ENCODE results near the gene ZDHHC20.

ZDHHC20 gene, protein sequence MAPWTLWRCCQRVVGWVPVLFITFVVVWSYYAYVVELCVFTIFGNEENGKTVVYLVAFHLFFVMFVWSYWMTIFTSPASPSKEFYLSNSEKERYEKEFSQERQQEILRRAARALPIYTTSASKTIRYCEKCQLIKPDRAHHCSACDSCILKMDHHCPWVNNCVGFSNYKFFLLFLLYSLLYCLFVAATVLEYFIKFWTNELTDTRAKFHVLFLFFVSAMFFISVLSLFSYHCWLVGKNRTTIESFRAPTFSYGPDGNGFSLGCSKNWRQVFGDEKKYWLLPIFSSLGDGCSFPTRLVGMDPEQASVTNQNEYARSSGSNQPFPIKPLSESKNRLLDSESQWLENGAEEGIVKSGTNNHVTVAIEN

DNA sequence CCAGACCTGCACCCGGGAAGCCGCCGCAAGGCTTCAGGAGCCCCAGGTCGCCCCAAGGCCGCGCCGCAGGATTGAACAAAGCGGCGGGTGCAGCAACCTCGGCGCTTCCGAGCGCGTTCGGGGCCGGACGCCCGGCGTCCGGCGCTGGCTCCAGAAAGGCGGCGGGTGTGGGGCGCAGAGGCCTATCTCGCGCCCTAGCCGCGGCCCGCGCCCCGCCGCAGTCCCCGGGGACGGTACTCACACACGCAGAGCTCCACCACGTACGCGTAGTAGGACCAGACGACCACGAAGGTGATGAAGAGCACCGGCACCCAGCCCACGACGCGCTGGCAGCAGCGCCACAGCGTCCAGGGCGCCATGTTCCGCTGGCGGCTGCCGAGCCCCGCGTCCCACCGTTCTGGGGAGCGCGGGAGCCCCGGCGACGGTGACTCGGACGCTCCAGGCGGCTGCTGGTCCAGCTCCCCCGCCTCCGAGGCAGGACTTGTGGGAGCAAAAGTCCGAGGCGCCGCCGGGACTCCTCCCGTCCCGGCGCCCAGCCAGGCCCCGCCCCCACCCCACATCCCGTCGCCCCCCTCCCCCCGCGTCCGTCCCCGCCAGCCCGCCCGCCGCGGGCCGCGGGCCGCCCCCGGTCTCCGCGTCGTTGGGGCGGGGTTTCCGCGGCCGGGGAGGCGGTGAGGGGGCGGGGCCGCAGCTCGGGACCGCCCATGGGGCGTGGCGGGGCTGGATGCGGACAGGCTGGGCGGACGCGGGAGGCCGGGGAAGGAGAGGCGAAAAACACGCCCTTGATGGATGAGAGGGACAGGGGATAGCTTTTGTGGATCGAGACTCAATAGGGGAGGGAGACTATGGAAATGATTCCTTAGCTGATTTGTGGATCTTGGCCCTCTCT is at the start of gene ZDHHC20:
ZDHHC20 (minus strand) TSS at position 491 of the 889 bp plus-strand sequence; CDS start at position 359, 132 bp downstream.
- peak; percentile 59 for DNase-seq

- DNase-seq: no peak
Observed at GRCh38 chr13:21504379-21504778, 45.3 kb upstream of the ZDHHC20 start.

- DNase-seq: no peak
Observed at GRCh38 chr13:21501686-21502085, 42.6 kb upstream of the ZDHHC20 start.

DNA sequence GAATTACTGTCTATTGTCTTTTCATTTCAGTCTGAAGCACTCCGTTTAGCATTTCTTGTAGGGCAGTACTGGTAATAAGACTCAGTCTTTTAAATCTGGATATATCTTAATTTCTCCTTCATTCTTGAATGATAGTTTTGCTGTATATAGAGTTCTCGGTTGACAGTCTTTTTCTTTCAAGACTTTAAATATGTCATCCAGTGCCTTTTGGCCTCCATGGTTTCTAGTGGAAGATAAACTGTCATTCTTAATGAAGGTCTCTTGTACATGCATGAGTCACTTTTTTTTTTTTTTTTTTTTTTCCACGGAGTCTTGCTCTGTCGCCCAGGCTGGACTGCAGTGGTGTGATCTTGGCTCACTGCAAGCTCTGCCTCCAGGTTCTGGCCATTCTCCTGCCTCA is 27.2 kb upstream of the ZDHHC20 start:
- DNase-seq: no peak

GRCh38 chr13:21483748-21484147 is 24.6 kb upstream of the ZDHHC20 start:
- no peak for DNase-seq

GRCh38 chr13:21481359-21481758 is 22.3 kb upstream of the ZDHHC20 start:
- DNase-seq: no peak

- peak; percentile 39 for DNase-seq
Observed at GRCh38 chr13:21478881-21479808, 20.0 kb upstream of the ZDHHC20 start.

GRCh38 chr13:21476893-21477472 is 17.9 kb upstream of the ZDHHC20 start:
- peak; percentile 22 for DNase-seq

- no peak for DNase-seq
Observed at GRCh38 chr13:21475115-21475514, 16.0 kb upstream of the ZDHHC20 start.

DNA sequence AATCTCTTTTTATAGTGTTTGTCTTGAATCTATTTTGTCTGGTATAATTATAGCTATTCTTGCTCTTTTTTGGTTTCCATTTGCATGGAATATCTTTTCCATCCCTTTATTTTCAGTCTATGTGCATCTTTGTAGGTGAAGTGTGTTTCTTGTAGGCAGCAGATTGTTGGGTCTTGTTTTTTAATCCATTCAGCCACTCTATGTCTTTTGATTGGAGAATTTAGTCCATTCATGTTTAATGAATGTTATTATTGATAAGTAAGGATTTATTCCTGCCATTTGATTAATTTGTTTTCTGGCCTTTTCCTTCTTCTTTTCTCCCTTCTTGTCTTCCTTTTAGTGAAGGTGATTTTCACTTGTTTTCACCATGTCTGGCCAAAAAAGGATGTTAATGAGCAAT is 11.7 kb upstream of the ZDHHC20 start:
- DNase-seq: no peak

- DNase-seq: no peak
Observed at GRCh38 chr13:21466527-21466926, 7.4 kb upstream of the ZDHHC20 start.

- DNase-seq: no peak
Observed at GRCh38 chr13:21465710-21466160, 6.6 kb upstream of the ZDHHC20 start.

- no peak for DNase-seq
Observed at GRCh38 chr13:21463424-21463823, 4.3 kb upstream of the ZDHHC20 start.

DNA sequence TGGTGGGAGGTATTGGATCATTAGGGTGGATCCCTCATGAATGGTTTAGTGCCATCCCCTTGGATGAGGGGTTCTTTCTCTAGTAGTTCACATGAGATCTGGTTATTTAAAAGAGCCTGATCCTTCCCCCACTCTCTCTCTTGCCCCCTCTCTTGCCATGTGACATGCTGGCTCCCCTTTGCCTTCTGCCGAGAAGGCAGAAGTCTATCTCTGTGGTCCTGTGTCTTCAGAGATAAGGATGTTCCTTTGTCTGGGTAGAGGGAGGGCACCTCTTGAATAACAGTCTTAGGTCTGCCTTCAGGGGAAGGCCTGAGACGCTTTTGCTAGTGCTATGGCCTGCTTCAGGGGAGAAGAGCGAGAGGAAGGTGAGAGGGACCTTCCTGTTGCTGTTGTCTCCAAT is 2.0 kb upstream of the ZDHHC20 start:
- DNase-seq: no peak

DNA sequence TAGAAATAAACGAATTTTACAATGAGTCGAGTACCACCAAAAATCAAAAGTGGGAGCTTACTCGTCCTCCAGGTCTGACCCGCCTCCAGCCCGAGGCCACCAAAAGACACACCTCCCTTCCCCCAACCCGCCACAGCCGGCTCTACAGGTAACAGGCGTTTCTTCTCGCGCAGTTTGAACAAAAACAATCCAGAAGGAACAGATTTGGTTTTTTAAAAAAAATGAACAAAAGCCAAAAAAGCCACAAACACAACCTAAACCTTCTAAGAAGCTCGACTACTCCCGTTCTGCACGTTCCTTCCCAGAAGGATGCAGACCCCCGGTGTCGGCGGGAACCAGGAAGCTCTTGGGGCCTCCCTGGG is 671 bp downstream of the ZDHHC20 start:
- DNase-seq: no peak

DNA sequence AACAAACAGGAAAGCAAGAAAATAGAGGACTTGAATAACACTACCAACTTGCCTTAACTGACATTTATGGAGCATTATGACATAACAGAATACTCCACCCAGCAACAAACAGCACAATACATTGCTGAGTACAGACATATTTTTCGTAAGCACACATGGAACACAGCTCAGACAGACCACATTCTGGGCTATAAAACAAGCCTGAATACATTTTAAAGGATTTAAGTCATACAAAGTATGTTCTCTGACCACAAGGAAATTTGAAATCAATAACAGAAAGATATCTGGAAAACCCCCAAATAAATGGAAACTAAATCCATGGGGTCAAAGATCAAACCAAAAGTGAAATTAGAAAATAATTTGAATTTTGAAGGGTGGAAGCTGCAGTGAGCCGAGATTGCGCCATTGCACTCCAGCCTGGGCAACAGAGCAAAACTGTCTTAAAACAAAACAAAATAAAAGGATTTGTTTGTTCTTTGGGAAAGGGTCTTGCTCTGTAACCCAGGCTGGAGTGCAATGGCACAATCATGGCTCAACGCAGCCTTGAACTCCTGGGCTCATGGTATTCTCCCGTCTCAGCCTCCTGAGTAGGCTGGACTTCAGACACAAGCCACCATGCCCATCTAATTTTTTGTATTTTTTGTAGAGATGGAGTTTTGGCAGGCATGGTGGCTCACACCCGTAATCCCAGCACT is 5.6 kb downstream of the ZDHHC20 start:
- no peak for DNase-seq

GRCh38 chr13:21450936-21451335 is 8.2 kb downstream of the ZDHHC20 start:
- no peak for DNase-seq

DNA sequence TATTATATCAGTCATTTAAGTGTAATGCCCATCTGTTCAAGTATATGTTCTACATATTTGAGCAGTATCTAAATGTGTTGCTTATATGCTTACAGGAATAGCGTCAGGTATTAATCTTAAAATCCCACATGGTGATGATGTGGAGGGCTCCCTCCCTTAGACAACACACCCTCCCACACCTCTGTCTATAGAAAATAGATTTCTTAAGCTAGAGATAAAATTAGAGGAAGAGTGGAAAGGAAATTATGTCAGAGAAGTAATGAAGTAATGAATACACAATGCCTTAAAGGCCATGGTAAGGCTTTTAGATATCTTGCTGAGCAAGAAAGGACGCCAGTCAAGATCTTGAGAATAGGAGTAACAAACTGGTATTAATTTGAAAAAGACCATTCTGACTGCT is 12.4 kb downstream of the ZDHHC20 start:
- no peak for DNase-seq

DNA sequence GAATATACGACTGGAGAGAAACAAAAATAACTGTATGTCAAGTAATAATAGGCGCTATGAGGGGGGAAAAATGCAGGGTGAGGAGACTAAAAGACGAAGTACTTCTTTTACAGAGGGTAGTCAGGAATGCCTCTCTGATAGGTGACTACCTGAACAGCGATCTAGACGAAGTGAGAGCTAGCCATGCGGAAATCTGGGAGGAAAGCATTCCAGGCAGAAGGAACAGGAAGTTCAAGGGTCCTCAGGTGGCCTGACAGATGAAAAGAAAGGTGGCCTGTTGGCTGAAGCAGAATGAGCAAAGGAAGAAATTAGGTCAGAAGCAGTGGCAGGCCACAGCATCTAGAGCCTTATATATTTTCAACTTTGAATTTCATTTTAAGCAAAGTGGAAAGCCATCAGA is 13.3 kb downstream of the ZDHHC20 start:
- DNase-seq: no peak

DNA sequence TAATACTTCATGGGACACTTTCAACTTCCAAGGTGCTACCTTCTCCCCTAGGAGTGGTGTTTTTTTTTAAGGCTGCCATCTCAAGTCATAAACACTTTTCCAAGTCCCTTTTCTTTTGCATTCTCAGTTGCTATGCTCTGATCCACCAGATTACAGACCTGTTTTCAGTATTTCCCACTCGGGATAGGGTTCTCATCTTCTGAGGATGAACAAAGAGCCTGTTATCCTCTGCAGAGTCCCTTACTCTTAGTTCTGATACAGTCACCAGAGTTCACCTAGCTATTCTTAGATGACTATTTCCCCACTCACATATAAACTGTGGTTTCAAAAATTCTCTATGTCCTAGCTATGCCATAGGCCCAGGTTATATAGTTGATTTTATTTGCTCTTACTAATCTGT is 15.9 kb downstream of the ZDHHC20 start:
- no peak for DNase-seq

GRCh38 chr13:21436582-21436981 is 22.5 kb downstream of the ZDHHC20 start:
- DNase-seq: no peak

GRCh38 chr13:21435687-21436151 is 23.4 kb downstream of the ZDHHC20 start:
- no peak for DNase-seq
